G401.6 (cell line): ENCODE data around the gene C10orf105.

ENCODE experiments used
- FAIRE-seq: peaks from 2 replicates; lab custom pipeline; 2012; peaks lifted over from hg19 to GRCh38; lab: Jason Lieb, UNC

The C10orf105 gene

DNA sequence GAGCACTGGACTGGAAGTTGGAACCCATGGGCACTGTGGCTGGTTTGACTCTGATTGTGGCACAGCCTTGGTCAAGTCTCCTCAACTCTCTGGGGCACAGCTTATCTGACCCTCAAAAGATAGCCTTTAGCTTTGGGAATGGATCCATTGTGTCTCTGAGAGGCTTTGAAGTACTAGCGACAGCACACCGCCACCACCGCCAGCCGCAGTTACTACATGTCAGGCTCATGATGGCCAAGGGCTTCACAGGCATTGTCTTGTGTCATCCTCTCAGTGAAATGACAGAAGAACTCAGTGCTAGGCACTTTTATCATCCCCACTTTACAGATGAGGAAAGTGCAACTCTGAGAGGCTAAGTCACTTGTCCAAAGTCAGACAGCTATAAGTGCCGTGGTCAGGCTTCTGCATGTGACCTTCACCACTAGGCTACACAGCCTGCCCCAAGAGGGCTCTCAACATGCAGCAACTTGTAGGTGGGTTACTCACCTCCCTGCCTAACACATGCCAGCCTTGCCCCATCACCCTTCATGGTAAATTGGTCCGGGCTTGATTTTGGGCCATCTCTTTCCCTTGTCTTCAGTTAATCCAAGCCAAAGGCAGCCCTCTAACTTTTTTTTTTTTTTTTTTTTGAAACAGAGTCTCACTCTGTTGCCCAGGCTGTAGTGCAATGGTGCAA lies 44.1 kb downstream of the C10orf105 start:
- no peak for FAIRE-seq

DNA sequence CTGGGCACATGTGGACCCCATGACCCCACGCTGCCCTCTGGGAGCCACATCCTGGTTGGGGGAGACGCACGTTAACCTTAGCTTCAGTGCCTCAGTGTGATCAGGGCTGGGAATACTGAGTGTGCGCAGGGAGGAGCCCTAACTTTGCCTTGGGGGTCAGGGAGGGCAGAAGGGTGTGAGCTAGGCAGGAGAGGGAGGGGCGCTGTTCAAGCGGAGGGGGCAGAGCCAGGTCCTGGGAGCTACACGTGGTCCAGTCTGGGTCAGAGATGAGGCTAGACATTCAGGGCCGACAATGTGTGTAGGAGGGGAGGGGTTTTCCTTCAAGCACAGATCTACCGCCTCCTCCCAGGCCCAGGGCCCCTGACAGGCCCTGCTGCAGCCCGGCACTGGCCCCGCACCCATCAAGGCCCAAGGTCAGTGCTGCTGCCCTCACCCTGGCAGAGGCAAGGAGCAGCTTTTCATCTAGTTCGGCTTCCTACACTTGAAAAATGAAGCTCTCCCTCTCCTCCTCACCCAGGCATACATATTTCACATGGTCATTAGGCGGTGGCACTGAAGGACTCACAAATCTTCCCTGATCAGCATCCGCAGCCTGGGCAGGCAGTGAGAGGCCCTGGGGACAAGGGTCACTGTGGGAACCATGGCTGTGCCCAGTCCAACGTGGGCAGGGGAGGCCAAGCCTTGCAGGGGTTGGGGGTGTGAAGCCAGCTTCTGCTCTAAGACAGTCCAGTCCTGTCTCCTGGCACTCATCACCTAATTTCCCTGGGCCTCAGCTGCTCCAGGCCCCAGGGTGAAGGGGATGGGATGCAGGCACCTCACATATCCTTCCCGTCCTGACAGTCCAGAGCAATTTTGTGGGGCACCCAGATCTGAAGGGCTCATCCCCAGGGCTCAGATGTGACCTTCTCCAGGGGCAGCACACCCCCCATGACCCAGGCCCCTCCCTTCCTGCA lies 47.3 kb downstream of the C10orf105 start:
- FAIRE-seq, result no peak

DNA sequence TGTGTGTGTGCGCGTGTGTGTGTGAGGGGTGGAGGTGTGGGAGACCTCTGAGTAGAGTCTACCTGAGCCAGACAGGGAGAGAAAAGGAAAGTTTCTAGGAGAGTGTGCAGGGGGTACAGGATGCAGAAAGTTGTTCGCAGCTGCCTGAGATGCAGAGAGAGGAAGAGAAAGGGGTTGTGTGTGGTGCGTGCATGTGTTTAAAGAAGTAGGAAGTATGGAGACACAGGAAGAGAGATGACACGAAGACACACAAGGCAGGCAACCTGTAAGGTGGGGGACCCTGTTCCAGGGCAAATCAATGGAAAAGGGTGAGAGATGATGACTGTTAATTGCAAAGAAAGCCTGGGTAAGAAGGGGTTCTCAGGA lies 52.2 kb downstream of the C10orf105 start:
- FAIRE-seq, result no peak

DNA sequence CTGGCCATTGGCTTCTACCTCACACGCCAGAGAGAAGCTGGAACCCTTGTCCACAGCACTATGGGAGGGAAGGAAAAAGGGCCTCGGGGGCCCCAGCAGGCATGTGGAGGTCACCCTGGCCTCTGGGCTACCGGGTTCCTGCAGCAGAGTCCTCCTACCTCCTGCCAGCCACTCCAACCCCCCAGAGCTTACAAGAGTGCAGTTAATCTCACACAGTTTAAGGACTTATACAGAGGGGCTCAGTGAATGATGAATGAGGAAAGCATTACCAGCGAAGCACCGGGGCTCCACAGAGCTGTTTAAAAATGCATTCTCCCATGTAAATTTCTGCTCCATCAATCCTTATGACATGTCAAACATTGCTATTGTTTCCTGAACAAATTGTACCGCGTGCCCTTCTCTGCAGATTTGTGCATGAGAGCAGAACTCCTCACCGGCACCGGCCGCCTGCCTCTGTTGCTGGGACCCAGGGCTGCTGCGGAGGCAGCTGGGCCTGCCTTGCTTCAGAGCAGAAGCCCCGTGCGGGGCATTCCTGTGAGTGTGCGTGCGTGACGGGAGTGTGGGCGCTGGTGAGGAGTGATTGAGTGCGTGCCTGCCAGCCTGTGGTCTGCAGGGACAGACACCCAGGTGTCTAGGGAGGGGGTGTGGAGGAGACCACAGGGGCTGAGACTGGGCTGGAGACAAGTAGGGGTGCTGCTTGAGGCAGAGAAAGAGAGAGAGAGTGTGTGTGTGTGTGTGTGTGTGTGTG lies 52.8 kb downstream of the C10orf105 start:
- FAIRE-seq, result no peak

DNA sequence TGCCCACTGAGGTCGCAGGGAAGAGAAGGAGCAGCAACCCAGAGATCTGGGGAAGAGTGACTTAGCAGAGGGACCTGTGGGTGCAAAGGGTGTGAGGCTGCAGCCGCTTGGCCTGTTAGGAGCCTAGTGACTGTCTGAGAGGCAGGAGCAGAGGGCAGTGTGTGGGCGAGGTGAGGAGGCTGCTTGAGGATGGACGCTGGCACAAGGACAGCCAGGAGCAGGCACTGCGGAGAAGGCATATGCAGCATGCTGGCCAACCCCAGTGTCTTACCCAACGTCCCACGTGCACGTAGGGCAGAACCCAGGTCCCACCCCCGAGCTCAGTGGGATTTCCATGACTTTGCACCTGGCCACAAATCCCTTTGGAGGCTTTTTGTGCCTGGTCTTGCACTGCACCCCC lies 54.1 kb downstream of the C10orf105 start:
- no peak for FAIRE-seq

DNA sequence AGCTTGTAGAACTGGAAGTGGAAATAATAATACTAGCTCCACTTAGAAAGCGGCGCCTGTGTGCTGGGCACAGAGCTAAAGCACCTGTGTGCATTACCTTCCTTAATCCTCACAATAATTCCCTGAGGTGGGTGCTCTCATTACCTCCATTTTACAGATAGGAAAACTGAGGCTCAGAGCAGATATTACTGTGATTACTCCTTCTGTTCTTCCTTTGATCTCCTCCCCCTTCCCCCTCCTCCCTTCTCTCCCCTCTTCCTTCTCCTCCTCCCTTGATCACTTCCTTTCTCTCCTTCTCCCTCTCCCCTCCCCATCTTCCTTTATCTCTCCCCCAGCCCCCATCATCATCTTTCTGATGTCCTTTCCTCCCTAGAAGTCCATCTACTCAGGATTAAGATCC lies 55.0 kb downstream of the C10orf105 start:
- FAIRE-seq, result no peak

DNA sequence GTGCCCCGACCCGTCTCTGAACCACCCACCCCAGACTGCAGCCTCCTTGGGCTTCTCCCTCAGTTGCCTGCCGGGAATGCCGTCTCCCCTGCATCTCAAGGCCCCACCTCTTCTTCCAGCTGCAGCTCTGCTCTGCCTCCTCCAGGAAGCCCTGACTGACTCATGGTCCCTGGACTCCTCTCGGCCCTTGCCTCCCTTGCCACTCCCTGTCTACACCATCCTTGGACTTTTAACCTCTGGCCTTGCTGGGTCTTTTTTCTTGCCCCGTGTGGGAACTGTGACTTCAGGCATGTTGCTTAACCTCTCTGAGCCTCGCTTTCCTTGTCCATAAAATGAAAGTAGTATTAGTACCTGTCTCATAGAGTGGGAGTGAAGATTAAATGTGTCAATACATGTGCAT lies 56.3 kb downstream of the C10orf105 start:
- FAIRE-seq, result no peak

DNA sequence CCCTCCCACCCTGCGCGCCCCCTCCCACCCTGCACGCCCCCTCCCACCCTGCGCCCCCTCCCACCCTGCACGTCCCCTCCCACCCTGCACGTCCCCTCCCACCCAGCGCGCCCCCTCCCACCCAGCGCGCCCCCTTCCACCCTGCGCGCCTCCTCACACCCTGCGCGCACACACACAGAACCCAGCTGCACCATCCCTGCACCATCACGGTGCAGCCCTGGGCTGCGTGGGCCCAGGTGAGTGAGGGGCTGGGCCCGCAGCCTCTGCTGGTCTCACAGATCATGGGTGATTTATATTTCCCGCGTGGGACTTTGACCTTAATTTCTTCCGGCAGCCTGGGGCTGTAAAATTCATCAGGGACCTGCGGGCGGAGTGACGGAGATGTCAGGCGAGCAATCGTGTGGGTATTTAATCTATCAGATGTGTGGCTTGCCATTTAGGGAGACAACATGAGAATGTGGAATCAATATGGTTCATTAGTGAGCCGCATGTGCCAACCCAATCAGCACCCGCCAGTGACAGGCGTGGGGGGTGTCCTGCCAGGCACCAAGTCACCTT lies 57.7 kb downstream of the C10orf105 start:
- FAIRE-seq, result no peak
